SHP77 (cell line): Measurements from ENCODE around the gene RADX.
"Not testable (repeated sequence)": the region's sequence is repeated elsewhere in the genome, so short reads cannot be mapped to it uniquely, and the experiment has no call there.

Experiments used
- DNase-seq, 2 experiments: peaks; one replicate each; lab custom pipeline; 2025; lab: John Stamatoyannopoulos, UW

The RADX gene

GRCh38 chrX:106611679-106612392 is at the start of gene RADX:
Gene RADX, plus strand, starts transcription at chrX:106611978. Its CDS starts 103 bp downstream, at chrX:106612081.
- DNase-seq = peak; percentile 85

- DNase-seq = no peak
Observed at GRCh38 chrX:106564986-106565385, 46.8 kb upstream of the RADX start.

- DNase-seq = no peak
Observed at GRCh38 chrX:106566362-106566761, 45.4 kb upstream of the RADX start.

GRCh38 chrX:106581856-106582255 is 29.9 kb upstream of the RADX start:
- no peak for DNase-seq

GRCh38 chrX:106585478-106585877 is 26.3 kb upstream of the RADX start:
- no peak for DNase-seq

GRCh38 chrX:106588801-106589200 is 23.0 kb upstream of the RADX start:
- DNase-seq = no peak

- DNase-seq = no peak
Observed at GRCh38 chrX:106599411-106599810, 12.4 kb upstream of the RADX start.

- no peak for DNase-seq
Observed at GRCh38 chrX:106606571-106606970, 5.2 kb upstream of the RADX start.

GRCh38 chrX:106608016-106608415 is 3.8 kb upstream of the RADX start:
- DNase-seq = no peak

GRCh38 chrX:106611317-106611678 is 480 bp upstream of the RADX start:
- no peak for DNase-seq

GRCh38 chrX:106612393-106612763 is 600 bp downstream of the RADX start:
- DNase-seq = peak in 1 of 2 experiments; percentile 19

GRCh38 chrX:106613277-106613676 is 1.5 kb downstream of the RADX start:
- DNase-seq = no peak

GRCh38 chrX:106615041-106615440 is 3.3 kb downstream of the RADX start:
- DNase-seq = no peak

- DNase-seq = peak in 1 of 2 experiments; percentile 0
Observed at GRCh38 chrX:106619797-106620196, 8.0 kb downstream of the RADX start.

- DNase-seq = peak in 1 of 2 experiments; percentile 2
Observed at GRCh38 chrX:106621836-106622235, 10.1 kb downstream of the RADX start.

- no peak for DNase-seq
Observed at GRCh38 chrX:106626789-106627188, 15.0 kb downstream of the RADX start.

GRCh38 chrX:106631615-106632014 is 19.8 kb downstream of the RADX start:
- no peak for DNase-seq

GRCh38 chrX:106649523-106650428 is 38.0 kb downstream of the RADX start:
- DNase-seq = no peak

- not testable (repeated sequence) for DNase-seq
Observed at GRCh38 chrX:106653625-106654024, 41.8 kb downstream of the RADX start.

- DNase-seq = no peak
Observed at GRCh38 chrX:106670631-106671030, 58.9 kb downstream of the RADX start.

GRCh38 chrX:106672527-106672926 is 60.7 kb downstream of the RADX start:
- DNase-seq = no peak

GRCh38 chrX:106680716-106681115 is 68.9 kb downstream of the RADX start:
- no peak for DNase-seq

GRCh38 chrX:106684207-106684606 is 72.4 kb downstream of the RADX start:
- DNase-seq = peak in 1 of 2 experiments; percentile 0
